ENCODE measurements around the gene ARHGAP1.

The ARHGAP1 gene

GRCh38 chr11:46642627-46643335 lies 57.6 kb downstream of the ARHGAP1 start:
- no peak for DNase-seq (ENCODE audit: low read depth in 3 of 3, low spot score in 1 of 3)

DNA sequence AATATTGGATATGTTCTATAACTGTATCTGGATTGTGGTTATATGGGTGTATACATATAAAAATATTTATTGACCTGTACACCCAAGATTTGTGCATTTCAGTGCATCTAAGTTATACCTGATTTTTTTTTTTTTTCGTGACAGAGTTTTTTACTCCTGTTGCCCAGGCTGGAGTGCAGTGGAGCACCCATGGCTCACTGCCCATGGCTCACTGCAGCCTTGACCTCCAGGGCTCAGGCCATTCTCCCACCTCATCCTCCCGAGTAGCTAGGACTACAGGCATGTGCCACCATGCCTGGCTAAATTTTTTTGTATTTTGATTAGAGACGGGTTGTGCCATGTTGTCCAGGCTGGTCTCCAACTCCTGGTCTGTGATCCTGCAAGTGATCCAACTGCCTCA lies 58.8 kb downstream of the ARHGAP1 start:
- no peak for DNase-seq (ENCODE audit: low read depth in 3 of 3, low spot score in 1 of 3)

- no peak for DNase-seq (ENCODE audit: low read depth in 3 of 3, low spot score in 1 of 3)
These were observed 60.2 kb downstream of the ARHGAP1 start for GRCh38 chr11:46640036-46640788.

DNA sequence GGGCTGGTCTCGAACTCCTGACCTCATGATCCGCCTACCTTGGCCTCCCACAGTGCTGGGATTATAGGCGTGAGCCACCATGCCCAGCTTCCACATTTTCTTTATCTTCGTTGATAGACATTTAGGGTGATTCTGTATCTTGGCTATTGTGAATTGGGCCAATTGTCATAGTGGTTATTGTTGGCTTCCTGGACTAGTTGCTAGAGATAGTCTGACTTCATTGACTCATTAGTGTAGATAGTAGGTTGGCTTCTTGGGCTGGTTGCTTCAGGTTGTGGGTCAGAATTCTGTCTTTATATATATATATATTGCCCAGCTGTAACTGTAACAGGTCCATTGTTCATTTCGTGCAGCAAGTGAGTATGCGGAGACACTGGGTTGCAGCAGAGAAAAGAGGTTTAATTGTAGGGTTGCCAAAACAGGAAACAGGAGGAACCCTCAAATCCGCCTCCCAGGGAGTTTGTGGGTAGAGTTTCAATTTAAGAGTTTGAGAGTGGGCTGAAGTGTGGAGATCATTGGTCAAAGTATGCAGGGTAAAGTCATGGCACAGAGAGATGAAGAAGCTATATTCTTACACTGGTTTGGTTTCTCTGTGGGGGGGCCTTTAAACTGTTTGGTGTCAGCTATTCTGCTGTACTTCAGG lies 61.1 kb downstream of the ARHGAP1 start:
- no peak for DNase-seq (ENCODE audit: low read depth in 3 of 3, low spot score in 1 of 3)

DNA sequence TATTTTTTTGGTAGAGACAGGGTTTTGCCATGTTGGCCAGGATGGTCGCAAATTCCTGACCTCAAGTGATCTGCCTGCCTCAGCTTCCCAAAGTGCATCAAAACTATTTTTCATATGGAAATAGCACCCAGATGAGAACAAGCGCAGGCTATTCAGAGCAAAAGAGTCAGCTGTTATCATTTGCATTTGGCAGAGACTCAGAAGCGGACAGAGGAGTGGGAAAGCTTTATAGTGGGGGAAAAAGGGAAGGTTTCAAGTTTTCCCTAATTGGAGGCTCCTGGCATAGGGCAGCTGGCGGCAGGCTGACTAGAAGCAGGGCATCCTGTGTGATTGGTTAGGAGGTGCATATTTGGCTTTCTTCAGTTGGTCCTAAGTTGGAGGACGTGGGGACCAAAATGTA lies 62.9 kb downstream of the ARHGAP1 start:
- no peak for DNase-seq (ENCODE audit: low read depth in 3 of 3, low spot score in 1 of 3)

GRCh38 chr11:46635557-46636139 lies 64.8 kb downstream of the ARHGAP1 start:
- no peak for DNase-seq (ENCODE audit: low read depth in 3 of 3, low spot score in 1 of 3)

GRCh38 chr11:46633291-46634217 lies 66.9 kb downstream of the ARHGAP1 start:
- DNase-seq (ENCODE audit: low read depth in 3 of 3, low spot score in 1 of 3): no peak

DNA sequence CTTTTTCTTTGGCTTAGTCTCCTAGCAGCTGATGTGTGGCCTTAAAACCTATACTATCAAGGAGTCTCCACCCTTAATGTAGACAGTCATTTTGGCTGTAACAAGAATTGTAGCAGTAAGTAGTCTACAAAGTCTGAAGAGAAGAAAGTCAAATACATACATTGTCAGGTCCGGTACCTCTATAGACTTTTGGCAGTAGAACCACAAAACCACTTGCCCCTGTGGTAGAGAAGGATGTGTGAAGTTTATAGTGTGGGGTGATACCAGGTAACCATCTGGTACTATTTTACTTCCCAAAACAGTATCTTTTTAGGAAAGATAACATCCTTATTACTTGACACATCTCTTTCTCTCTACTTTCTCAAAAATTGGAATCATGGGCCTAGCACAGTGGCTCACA lies 67.9 kb downstream of the ARHGAP1 start:
- no peak for DNase-seq (ENCODE audit: low read depth in 3 of 3, low spot score in 1 of 3)

DNA sequence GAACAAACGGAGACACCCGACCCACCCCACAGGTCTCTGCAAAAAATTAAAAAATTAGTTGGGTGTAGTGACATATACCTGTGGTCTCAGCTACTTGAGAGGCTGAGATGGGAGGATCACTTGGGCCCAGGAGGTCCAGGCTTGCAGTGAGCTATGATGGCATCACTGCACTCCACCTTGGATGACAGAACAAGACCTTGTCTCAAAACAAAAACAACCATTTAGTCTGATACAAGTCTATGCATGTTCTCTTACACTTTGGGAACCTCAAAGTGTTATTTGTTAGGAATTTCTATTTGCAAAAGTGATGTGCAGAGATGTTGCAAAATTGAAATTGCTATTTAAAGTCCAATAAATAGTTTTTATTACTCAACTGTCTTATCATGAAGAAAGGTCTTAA lies 68.7 kb downstream of the ARHGAP1 start:
- DNase-seq (ENCODE audit: low read depth in 3 of 3, low spot score in 1 of 3): no peak

GRCh38 chr11:46630237-46630636 lies 70.2 kb downstream of the ARHGAP1 start:
- no peak for DNase-seq (ENCODE audit: low read depth in 3 of 3, low spot score in 1 of 3)

DNA sequence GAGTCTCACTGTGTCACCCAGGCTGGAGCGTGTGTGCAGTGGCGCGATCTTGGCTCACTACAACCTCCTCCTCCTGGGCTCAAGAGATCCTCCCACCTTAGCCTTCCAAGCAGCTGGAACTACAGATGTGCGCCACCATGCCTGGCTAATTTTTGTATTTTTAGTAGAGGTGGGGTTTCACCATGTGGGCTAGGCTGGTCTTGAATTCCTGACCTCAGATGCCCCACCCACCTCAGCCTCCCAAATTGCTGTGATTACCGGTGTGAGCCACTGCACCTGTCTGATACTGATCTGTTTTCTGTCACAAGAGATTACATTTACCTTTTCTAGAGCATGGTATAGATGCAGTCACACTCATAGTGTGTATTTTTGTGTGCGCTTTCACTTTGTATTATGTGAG lies 71.5 kb downstream of the ARHGAP1 start:
- no peak for DNase-seq (ENCODE audit: low read depth in 3 of 3, low spot score in 1 of 3)

All from stimulated activated CD4-positive, alpha-beta T cell treated with anti-CD3 and anti-CD28 coated beads, TNF-alpha, amount 100 ng/mL, for 1 hour (primary cell).